Stimulated activated CD8-positive, alpha-beta memory T cell treated with anti-CD3 and anti-CD28 coated beads, Interleukin-15, amount 100 ng/mL, for 48 hours (primary cell): Measurements from ENCODE around the gene LGI4.
"Not testable (repeated sequence)": the region's sequence is repeated elsewhere in the genome, so short reads cannot be mapped to it uniquely, and the experiment has no call there.

Experiments used
- DNase-seq, 2 donors: peaks; one replicate each; pipeline ENCODE4 v3.0.0-alpha.2; 2020; ENCODE audit warnings: low read depth in 2 of 2

Gene LGI4

DNA sequence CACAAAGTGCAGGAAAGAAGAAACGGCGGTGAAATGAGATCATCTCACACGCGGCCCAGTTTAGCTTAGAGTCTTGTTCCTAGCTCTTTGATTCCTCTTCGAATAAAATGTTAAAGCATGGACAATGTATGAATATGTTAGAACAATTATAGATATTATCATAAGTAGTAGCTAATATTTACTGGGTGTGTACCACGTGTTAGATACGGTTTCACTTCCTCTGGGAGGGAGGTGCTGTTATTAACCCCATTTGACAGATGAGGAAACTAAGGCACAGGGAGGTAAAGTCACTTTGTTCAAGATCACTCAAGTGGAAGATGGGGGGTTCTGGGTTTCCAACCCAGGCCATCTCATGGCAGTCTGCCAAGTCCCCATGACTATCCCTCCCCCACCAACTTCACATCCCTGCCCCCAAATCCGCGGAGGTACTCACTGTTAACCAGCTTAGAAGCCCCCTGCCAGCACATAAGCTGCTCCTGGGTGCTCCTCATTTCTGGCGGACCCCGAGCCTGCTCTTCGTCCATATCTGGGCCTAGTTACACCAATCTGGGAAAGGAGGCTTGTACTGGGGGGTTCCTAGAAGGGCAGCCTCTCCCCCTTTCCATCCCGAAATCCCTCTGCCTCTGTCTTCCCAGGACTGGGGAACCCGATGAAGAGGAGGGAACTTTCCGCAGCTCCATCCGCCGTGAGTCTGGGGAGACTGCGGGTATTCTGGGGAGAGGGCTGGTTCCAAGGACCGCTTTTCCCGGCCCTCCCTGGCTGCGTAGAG lies 7.2 kb upstream of the LGI4 start:
- DNase-seq, result no peak

DNA sequence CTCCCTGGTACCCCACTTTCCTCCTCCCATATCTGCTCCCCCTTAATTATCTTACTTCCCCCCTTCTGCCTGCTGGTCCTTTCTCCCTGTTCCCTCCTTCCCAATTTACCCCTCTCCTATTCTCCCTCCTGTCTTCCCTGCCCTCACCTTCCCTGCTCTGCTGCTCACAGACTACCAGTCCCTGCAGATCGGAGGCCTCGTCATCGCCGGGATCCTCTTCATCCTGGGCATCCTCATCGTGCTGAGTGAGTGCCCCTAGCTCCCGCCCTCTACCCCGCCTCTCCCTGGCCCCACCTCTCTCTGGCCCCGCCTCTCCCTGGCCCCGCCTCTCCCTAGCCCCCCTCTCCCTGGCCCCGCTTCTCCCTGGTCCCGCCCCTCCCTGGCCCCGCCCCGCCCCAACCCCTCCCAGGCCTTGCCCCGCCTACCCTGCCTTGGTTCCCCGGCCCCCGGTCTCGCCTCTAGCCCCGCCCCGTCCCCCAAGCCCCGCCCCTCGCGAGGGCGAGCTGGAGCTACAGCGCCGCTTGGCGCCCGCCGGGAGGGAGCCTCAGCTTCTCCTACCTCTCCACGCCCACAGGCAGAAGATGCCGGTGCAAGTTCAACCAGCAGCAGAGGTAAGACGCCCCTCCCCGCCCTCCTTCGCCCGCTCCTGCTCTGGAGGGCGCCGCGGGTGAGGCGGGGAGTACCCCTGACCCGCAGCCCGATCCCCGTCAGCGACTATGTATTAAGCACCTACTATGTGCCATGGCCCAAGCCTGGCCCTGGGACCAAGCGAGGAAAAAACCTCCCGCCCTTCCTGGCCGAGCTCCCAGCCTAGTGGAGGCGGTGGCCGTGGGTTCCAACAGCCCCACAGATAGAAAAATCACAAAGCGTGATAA lies 6.3 kb upstream of the LGI4 start:
- peak; percentile 95 to 96 for DNase-seq

DNA sequence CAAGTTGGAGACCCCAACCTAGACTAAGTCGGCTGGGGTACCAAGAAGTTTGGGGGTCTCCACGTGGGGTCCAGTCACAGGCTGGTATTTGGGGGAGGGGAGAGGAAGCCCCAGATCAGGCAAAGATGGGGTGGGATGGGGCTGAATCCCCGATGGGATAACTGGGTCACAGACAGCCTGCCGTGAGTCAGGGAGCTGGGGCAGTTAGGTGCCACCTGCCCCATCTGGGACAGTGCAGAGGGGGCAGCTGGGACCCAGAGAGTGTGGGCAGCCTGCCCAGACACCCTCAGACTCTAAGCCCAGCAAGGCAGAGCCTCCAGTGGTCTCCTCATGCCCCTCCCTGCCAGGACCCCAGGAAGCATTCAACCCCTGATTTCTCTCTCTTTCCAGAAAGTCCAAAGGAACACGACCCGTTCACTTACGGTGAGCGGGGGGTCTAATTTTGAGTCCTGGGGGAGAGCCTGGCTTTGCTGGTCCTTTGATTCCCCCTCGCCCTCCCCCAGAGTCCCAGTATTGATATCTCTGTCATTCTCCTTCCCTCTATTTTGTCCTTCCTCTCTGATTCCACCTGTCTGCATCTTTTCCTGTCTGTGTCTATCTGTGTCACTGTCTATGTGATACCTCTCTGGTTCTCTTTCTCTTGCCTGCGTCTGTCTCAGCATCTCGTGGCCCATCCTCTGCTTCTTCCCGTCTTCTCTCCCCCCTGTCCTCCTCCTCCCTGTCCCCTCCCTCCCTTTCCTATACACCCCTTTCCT lies 5.5 kb upstream of the LGI4 start:
- no peak for DNase-seq

DNA sequence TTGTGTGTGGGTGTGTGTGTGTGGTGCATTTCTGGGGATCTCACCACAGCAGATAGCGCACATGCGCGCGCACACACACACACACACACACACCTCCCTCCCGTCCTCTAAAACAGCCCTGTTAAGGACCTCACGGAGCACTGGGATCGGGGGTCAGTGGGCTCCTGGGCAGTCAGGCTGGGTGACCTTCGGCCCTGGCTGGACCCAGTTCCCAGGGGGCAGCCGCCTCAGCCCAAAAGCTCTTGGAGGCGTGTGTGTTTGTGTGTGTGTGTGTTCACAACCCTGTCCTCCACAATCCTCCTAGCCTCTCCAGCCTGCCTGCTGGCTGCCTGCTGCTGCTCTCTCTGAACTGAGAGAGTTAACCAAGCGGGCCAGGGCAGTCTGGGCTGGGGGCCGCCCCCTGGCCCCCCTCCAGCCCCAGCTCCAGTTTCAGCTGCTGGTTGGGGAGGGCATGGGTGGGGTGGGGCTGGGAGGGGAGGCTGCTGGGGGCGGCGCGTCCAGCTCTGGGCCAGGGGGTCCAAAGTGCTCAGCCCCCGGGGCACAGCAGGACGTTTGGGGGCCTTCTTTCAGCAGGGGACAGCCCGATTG lies 3.5 kb upstream of the LGI4 start, which contains the start of gene FXYD1:
FXYD1 (plus strand) TSS at position 520 of the 588 bp plus-strand sequence. CDS start 1,256 bp downstream, outside the sequence.
- no peak for DNase-seq

DNA sequence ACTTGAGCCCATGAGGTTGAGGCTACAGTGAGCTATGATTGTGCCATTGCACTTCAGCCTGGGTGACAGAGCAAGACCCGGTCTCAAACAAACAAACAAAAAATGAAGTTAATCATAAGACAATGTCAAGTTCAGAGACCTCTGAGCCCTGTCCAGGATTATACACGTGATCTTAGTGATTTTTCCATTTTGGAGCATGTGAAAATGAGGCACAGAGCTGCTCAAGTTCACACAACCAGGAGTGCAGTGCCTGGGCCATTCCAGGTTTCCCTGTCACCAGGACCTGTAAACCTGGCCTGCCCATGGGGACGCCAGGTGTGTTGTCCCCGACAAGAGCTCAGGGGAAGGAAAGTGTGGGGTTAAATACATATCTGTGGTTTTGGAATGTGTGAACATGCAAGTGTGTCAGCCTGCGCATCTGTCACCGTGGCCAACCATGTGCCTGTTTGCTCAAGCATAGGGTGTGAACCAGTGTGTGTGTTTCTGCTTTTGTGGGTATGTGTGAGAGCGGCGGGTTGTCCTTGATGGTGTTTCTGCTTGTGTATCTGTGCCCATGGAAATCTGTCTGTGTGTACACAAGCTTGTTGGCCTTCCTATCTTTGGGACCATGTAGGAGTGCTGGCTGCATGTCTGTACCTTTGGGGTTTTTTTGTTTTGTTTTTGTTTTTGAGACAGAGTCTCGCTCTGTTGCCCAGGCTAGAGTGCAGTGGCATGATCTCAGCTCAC lies 2.3 kb upstream of the LGI4 start:
- DNase-seq, result no peak

DNA sequence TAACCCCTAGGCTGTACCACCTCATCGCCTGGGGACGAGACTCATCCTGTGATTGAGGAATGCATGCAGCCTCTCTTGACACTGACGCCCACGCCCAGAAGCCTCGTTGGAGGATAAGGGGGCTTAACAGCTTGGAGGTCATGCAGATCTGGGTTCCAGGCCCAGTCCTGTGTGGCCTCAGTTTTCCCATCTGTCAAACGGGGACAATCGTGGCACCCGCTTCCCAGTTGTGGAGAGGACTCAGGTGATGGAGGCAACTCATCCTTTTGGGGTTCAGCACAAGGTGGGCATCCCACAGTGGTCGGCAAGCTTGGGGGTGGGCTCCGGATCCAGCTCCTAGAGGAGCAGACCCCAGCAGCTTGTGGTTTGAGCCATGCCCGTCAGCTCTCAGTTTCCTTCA lies 1.4 kb upstream of the LGI4 start:
- no peak for DNase-seq

DNA sequence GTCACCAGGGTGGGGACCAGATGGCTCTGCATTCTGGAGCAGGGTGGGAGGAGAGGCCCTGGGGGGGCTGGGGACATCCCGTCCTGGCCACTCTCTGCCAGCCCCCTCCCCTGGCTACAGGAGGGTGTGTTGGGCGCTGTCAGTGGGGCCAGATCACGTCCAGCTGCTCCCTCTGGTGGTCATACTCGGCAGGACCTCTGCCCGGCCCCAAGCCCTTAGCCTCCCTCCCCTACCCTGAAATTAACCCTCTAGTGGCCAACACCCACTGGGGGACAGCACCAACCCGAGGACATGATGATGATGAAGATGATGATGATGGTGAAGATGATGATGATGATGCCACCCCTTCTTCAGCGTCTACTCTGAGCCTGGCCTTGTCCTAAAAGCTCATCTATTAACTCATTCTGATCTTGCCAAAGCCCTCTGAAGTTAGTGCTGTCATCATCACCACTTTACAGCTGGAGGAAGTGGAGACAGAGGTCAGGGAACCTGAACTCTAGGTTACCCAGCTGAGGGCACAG lies 590 bp upstream of the LGI4 start:
- peak; percentile 53 to 60 for DNase-seq

DNA sequence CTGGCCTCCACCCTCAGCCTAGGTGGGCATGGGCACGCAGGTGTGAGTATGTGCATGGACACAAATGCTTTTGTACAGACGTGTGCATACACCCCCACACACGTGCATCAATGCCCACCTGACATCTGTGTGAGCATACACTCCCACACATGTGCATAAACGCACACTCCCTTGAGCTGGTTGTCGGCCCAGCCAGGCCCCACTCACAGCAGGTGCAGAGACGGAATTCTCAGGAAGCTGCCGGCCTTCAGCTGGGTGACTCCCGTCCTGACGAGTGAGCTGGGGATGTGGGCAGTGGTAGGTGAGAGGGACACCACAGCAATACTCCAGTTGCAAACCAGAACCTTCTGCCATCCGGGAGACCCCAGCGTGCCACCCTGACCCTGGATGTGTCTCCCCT lies 1.0 kb downstream of the LGI4 start:
- no peak for DNase-seq

DNA sequence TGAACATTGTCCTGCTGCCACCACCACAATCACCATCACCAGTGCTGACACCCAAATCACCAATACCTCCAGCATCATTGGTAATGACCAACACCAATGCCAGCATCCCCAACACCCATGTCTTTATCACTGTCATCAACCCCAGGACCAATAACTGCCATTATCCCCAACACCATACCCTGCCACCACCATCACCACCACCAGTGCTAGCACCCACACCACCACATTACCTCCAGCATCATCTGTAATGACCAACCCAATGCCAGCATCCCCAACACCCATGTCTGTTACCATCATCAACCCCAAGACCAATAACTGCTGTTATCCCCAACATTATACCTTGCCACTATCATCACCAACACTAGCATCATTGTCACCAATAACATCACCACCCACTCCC lies 2.6 kb downstream of the LGI4 start:
- no peak for DNase-seq

DNA sequence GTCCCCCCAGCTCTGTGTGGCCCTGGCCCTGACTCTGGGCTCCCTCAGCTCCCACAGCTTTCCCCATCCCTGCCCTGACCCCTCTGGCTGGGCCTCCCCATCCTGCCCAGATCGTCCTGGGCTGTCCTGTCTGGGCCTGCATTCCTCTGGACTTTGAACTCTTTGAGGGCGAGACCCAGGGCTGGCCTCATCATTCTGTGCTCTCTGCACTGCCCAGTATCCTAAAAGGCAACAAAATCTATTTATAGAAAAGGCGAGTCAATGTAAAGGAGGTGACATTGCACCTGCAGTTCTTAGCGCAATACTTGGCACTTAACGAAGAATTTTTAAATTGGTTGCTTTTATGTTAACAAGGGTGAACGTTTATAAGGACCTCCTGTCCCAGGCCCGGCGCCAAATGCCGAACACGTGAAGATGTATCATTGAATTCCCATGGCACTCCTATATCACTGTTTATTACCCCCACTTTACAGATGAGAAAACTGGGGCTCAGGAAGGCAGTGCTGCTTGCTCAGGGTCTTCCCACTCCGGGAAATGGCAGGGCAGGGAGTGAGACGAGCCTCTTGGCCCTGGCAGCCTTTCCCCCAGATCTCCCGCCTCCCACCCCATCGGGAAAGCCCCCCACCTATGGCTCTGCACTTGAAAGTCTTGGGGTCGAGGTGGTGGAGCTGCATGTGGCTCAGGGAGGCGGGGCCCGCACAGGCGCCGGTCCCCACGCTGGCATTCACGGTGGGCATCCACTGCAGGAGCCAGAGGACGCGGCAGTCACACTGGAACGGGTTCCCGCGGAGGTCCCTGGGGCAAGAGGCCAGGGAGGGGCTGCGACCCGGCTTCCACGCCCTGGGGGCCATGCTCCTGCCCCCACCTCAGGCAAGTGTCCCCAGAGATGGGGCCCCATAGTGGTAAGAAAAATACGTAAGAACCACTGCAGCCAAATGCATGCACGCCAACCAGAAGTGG lies 3.8 kb downstream of the LGI4 start:
- DNase-seq, result no peak

DNA sequence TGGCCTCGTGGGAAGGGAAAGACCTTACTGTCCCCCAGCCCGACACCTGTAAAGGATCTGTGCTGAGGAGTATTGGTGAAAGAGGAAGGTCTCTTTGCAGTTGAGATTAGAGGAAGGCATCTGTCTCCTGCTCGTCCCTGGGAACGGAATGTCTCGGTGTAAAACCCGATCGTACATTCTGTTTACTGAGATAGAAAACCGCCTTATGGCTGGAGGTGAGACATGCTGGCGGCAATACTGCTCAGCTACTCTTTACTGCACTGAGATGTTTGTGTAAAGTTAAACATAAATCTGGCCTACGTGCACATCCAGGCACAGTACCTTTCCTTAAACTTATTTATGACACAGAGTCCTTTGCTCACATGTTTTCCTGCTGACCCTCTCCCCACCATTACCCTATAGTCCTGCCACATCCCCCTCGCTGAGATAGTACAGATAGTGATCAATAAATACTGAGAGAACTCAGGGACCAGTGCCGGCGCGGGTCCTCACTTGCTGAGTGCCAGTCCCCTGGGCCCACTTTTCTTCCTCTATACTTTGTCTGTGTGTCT lies 5.1 kb downstream of the LGI4 start:
- DNase-seq, result not testable (repeated sequence)

DNA sequence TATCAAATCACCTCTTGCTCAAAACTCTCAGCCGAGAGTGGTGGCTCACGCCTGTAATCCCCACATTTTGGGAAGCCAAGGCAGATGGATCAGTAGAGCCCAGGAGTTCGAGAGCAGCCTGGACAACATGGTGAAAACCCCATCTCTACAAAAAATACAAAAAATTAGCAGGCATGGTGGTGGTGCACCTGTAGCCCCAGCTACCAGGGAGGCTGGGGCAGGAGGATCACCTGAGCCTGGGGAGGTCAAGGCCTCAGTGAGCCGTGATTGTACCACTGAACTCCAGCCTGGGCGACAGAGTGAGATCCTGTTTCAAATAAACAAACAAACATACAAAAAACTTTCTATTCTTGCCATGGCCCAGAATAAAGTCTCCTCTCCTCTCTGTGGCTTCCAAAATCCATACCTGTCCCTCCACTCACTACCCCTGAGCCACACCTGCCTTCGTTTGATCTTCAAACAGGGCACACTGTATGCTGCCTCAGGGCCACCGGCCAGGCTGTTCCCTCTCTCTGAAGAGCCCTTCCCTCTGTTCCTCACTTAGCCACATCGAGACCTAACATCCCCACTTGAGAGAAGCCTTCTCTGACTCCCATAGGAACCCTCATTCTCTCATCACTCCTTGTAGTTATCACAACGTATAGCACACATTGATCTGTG lies 6.3 kb downstream of the LGI4 start:
- no peak for DNase-seq

DNA sequence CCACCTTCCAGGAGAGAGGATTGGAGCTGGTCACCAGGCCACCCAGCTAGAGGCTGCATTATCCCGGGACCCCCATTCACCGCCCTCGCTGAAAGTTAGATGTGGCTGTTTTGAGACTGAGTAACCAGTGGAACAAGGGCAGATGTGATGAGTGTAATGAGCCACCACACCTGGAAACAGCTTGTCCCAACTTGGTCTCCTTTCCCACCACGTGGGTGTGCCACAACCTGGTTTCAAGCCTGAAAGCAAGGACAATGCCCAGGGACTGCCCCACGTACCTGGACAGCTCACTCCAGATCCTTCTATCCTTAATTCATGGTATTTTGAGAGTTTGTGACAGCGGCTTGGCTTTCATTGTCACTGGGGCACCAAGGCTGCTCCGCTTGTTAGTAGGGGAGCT lies 7.0 kb downstream of the LGI4 start:
- no peak for DNase-seq

DNA sequence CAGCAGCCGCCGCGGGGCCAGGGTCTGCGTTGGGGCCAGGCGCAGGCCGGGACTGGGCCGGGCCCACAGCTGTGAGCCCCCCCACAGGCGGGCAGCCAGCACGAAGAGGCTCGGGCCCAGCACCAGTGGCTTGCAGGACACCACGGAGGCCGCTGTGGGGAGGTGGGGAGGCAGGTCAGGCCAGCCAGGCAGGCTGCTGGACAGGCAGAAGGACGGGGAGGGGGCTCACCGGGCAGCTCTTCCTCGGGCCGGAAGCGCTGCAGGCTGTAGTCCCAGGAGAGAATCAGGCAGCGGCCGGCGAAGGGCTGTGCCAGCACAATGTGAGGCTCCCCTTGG lies 8.3 kb downstream of the LGI4 start:
- DNase-seq, result no peak

DNA sequence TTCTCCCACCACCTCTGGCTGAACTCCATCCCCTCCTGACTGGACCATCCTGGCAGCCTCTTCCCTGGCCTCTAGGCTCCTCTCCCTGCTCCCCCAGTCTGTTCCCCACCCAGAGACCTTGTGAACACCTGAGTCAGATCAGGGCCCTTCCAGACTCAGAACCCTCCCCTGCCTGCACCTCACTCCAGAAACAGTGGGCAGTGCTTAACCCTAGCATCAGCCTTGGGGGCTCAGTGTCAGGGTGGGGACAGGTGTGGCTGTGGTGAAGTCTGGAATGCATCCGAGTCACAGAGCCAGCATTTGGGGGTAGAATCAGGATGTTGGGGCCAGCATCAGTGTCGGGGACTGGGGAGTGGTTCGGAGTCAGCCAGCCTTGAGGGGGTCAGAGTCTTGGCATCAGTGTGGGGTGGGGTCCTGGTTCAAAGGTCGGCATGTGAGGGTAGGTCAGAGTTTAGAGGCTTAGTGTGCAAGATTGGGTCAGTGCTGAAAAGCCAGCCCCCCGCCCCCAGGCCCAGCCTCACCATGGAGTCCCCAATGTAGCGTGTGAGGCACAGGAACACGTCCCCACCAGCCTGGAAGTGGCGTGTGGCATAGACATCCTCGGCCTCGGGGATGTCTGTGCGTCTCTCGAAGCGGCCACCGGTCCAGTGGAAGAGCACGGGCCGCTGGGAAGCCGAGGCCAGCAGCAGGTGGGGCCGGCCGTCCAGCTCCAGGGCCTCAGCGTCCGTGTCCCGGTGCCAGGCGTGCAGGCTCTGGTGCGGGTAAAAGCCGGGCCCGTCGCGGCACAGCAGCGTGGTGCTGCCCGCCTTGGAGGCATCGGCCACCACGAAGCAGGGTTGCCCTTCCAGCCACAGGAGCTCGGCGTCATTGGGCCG lies 8.9 kb downstream of the LGI4 start:
- DNase-seq, result no peak

DNA sequence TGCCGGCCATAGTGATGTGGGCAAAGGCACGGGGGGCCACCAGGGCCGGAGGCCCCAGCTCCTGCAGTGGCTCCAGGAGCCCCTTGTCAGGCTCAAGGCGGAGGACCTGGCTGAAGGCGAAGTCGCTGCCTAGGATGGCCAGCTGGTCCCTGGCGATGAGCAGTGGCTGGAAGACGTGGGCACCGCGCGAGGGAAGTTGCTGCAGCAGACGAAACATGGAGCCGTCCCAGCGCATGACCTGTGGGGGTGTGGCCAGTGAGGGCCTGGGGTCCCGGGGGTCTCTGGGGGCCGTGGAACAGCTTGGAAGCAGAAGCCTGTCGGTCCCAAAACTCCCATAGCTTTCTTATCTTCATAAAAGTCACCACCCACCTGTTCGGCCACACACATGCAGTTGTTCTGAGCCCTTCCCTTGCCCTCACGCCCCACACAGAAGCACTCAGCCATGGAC lies 9.6 kb downstream of the LGI4 start:
- no peak for DNase-seq

DNA sequence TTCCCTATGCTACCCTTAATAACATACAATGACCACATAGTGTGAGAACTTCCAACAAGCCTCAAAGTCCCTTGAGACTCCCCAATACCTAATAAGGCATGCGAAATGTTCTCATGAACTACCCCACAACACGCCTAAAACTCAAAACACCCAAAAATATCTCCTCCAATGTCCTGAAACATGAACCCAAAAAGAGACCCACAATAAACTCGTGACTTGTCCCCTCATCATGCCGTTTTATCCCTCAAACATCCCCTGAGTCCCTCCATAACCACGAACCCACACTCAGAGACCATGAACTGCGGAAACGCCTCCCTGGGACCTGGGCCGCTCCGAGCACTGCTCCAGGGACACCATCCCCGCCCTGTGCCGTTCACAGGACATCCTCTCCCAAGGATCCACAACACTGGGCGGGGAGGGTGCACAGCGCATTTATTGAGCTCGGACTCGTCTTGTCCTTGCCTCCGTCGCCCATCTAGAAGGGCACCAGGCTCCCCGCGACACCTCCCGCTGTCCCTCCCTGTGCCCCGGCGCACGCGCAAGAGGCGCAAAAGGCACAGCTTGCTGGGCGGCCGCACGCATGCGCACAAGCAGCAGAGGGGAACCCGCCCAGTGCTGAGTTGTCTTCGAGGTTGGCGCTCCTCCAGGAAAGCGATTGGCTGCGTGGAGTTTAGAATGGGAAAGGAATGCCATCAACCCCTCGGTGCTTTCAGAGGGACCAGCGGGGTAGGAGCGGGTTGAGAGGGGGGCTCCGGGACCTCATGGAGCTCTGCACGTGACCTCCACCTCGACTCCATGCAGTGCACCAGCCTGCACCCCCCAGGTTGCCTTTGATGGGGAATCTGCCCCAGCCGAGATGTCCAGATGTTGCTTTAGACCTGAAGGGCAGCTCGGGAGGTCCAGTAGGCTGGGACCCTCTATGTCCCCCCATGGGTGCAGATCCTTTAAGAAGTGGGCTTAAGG lies 10.5 kb downstream of the LGI4 start:
- DNase-seq, result peak; percentile 79 to 81
